GM19239 (cell line): ENCODE measurements around the gene PEX1.
"Not testable (repeated sequence)": the region's sequence is repeated elsewhere in the genome, so short reads cannot be mapped to it uniquely, and the experiment has no call there.

Source experiments
- DNase-seq: peaks from one replicate; pipeline ENCODE4 v3.0.0; 2011; ENCODE audit warnings: low spot score; ENCODE audit not compliant: insufficient read length
- FAIRE-seq: peaks from 2 replicates; lab custom pipeline; 2011; peaks lifted over from hg19 to GRCh38; lab: Jason Lieb, UNC

Gene PEX1

DNA sequence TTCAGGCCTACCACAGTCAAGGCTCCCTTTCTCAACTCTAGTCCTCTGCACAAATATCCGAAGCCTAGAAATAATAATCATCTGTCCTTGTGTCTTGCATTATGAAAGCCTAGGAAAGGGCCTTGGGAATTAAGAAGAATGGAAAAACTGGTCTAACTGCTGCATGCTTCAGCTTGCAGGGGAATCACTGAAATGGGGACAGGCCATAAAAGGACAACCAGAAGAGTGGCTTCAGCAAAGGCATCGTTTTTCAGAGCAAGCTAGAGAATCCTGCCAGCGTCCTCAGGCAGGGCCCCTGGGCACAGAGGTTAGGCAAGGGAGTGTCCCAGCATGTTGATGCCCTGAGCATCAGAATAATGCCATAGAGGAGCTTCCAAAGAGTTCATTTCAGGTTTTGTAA lies 63.8 kb downstream of the PEX1 start:
- DNase-seq (no peak), FAIRE-seq (no peak)

DNA sequence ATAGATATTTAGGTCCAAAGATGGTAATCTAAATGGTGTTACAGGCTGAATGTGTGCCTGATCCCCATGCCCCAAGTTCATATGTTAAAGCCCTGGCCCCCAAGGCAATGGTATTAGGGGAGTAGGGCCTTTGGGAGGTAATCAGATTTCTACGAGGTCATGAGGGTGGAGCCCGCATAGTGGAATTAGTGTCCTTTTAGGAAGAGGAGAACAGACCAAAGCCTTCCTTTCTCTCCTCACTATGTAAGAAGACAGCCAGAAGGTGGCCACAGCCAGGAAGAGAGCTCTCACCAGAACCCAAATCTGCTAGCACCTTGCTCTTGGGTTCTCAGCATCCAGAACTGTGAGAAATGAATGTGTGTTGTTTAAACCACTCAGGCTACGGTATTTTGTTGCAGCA lies 65.8 kb downstream of the PEX1 start:
- DNase-seq (no peak), FAIRE-seq (no peak)

DNA sequence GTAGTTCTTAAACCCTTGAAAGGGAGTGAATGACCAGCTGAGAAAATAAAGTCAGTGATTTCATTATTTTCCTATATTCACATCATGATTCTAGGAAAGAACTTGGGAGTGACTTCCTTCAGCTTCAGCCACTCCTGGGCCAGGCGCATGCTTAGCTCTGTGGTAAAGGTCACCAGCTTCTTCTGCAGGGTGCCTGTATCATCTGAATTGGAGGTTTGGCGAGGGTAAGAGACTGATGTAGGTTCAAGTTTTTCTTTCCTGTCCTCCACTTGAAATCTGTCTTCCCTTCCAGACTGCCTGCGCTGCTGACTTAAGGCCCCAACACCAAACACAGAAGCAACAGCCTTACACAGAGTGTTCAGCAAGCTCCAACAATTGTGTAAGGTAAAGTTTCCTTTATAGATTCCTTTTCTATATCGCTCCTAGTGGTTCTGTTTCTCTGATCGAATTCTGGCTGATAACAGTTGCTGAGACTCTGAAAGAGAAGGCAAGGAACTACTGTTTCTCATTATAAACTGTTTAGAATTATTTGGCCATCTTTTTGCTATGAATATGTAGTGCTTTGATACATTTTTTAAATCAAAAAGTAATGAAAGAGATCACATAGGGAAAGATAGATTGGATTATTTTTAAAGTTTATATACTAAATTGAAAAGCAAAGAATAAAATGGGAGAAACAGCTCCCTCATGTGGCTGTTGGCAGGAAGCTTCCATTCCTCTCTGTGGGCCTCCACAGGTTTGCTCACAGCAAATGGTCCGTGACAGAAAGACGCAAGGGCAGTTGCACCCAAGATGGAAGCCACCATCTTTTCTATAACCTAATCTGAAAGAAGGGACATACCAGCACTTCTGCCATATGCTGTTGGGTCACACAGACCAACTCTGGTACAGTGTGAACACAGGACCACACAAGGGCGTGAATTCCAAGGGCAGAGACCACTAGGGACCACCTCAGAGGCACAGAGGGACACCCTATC lies 67.0 kb downstream of the PEX1 start:
- DNase-seq (peak; percentile 43), FAIRE-seq (peak; percentile 18)

DNA sequence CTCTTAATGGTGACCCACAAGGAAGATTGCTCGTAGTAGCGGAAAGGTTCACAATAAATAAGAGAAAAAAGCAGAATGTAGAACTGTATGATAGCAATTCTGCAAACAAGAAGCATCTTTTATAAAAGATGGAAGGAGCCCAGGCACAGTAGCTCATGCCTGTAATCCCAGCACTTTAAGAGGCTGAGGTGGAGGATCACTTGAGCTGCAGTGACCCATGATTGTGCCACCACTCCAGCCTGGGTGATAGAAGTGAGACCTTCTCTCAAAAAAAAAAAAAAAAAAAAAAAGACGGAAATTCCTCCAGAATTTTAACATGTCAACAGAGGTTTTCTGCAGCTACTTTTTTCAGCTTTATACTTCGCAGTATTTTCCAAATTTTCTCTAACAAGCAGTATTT lies 67.8 kb downstream of the PEX1 start:
- FAIRE-seq, result no peak

DNA sequence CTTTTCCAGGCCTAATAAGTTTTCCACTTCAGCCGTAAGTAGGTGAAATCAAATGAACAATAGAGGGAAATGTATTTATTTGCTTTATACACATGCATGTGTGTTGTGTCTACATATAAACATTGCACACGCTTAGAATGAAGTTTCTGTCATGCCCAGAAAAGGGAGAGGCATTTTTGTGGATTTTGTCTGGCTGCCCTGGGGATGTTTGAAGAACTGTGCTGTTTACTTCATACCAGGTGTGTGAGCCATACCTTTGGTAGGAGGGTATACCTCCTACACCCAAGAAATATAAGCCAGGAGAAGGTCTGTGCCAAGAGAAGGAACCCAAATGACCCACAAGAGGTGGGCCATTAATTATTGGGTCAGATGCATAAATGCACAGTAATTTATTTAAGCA lies 68.2 kb downstream of the PEX1 start:
- FAIRE-seq (no peak), DNase-seq (no peak)

More for the DNA sequence above, 67.8 kb downstream of the PEX1 start:
- DNase-seq, result no peak

DNA sequence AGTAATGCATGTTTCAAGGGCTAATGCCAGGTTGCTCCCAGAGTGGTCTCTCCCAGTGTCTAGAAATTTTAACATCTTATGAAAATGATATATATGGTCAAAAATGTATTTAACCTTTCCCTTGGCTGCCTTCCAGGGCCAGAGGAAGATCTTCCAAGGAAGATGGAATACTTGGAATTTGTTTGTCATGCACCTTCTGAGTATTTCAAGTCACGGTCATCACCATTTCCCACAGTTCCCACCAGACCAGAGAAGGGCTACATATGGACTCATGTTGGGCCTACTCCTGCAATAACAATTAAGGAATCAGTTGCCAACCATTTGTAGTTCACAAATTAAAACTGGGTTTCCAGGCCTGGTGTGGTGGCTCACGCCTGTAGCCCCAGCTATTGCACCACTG lies 72.1 kb downstream of the PEX1 start:
- DNase-seq (no peak), FAIRE-seq (no peak)

DNA sequence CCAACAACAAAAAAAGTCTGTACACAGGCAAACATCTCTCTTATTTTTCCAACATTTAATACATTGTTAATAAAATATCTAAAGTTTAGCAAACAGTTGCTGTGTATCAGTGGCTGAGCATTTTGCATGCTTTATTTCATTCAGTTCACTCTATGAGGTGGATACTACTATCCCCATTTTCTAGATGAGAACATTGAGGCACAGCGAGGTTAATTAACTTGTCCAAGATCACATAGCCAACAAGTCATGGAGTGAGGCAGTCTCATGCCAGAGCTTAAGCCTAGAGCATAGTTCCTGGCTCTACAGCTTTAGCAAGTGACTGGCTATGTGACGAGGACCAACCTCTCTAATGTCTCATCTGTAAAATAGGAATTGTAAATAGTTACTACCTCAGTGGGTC lies 76.7 kb downstream of the PEX1 start:
- DNase-seq (no peak), FAIRE-seq (no peak)

DNA sequence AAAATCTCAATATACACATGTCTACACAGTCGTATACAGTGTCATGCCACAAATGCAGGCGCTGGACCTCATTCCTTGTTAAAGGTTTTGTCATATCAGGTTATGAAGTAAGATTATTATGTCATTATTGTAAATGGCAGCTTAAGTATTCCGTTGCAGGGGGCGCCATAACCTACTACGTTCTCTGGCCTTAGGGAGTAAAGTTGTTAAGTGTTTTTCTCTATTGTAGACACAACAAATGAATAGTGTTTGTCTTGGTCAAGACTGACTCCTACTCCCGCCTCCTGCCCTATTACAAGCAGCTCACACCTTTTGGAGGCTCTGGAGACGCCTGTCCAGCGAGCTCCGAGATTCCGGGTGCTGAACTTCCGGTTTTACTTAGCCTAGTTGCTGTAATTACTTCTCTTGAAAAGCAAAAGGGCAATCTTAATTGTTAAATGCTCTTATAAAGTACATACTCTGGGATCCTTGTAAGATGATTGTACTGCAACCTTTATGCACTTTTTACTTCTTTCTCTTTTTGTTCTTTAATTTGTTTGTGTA lies 80.0 kb downstream of the PEX1 start:
- peak; percentile 84 for FAIRE-seq
- DNase-seq, result peak; percentile 30

DNA sequence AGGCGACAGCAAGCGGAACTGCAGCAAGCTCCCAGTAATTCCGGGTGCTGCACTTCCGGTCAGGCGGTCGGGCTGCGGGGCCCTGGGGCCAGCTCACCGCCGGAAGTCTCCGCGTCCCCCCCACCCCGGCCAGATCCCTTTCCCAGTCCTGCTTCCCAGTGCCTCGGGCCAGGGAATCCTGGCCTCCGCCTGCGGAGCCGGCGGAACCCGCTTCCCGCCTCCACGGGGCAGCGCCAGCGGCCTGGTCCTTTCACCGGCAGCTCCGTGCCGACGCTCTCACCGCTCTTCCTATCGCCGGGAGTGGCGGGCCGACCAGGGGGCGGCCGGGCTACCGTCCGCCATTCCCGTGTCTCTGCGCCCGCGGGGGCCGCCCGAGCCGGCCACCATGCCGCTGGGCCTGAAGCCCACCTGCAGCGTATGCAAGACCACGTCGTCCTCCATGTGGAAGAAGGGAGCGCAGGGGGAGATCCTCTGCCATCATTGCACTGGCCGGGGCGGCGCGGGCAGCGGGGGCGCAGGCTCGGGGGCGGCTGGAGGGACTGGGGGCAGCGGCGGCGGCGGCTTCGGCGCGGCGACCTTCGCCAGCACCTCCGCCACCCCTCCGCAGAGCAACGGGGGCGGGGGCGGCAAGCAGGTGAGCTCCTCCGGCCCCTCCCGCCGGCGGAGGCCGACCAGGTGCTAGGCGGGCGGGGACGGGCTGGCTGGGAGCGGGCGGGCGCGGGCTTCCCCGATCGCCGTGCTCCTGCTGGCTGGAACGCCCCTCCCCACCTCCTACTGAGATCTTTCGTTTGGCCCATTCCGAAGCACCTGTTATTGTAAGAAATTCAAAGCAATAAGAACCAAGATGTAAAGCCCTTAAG lies 80.7 kb downstream of the PEX1 start, which contains the start of gene GATAD1:
TSS of gene GATAD1 (plus strand) at position 138 of the 860 bp plus-strand sequence. CDS start at position 386, 248 bp downstream.
- FAIRE-seq, result peak; percentile 18
- peak; percentile 82 for DNase-seq

DNA sequence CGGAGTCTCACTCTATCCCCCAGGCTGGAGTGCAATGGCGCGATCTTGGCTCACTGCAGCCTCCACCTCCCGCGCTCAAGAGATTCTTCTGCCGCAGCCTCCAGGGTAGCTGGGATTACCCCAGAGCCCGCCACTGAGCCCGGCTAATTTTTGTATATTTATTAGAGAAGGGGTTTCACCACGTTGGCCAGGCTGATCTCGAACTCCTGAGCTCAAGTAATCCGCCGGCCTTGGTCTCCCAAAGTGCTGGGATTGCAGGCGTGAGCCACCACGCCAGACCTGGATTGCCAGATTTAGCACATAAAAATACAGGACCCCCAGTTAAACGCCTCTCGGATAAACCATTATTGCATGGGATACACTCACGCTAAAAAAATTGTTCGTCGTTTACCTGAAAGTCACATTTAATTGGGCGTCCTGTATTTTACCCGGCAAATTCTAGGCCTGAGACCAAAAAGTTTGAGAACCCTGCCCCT lies 81.4 kb downstream of the PEX1 start:
- FAIRE-seq, result peak; percentile 95

DNA sequence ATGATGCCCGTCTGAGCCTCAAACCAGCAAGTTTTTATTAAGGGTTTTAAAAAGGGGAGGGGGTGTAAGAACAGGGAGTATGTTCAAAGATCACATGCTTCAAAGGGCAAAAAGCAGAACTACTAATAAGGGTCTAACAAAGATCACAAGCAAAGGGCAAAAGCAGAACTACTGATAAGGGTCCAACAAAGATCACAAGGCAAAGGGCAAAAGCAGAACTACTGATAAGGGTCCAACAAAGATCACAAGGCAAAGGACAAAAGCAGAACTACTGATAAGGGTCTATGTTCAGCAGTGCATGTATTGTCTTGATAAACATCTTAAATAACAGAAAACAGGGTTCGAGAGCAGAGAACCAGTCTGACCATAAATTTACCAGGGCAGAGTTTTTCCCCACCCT lies 85.6 kb downstream of the PEX1 start:
- DNase-seq, FAIRE-seq: not testable (repeated sequence)

More for the DNA sequence above, 81.4 kb downstream of the PEX1 start:
- DNase-seq, result no peak

DNA sequence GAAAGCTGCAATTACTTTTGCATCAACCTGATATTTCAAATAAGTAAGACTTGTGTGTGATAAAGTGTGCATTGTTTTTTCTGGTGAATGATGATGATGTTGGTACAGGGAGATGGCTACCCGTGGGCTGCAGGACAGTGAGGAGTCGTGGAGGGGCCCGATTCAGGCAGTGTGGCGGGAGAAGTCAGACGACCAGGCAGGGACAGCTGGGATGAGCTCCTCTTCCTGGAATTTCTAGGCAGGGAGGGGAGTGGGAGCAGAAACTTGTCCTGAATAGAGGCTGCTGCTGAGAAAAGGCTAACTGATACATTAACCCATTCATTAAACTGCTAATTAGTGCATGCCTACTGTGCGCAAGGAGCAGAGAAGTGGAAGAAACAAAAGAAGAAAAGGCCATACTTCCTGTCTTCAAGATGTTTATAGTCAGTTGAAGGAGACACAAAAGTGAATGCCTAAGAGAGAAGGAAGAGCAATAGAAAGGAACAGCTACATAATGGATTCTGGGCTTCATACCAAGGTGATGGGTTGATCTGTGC lies 90.3 kb downstream of the PEX1 start:
- DNase-seq (no peak), FAIRE-seq (no peak)
